ENCODE measurements around the gene HS3ST2.

HS3ST2 gene

DNA sequence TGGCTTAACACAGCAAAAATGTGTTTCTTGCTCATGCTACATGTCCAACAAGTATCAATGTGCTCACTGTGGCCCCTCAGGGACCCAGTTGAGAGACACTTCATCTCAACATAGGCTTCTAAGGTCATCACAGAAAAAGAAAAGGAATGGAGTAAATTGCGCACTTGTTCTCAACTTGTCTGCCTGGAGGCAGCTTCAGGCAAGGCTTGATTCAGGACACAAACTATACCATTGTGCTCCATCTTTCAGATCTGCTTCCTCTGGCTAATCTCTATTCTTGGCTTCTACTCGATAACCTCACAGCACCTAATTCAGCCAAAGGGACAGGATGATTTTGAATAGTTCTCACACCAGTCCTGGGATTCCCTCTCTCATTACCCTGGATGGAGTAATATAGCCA, 35.6 kb downstream of the HS3ST2 start:
- Histone ChIP-seq H3K36me3 (ENCODE audit: low read length) (no peaks in the 10 kb centered on the region), H2AFZ (ENCODE audit: low read depth, low read length, severe bottlenecking) (no peak overlapping the region), H3F3A (ENCODE audit: insufficient read depth) (no peaks in the 10 kb centered on the region), H3K9me3 (ENCODE audit: insufficient read depth, low read length) (no peaks in the 10 kb centered on the region), H3K27me3 (ENCODE audit: low read length) (no peaks in the 10 kb centered on the region), H3K79me2 (ENCODE audit: insufficient read depth, low read length) (no peaks in the 10 kb centered on the region), H3K4me3 (ENCODE audit: insufficient read depth, low read length, poor library complexity, severe bottlenecking) (no peak overlapping the region), H3K27ac (ENCODE audit: low read depth, low read length) (no peak overlapping the region), H3K9ac (ENCODE audit: low read length) (no peak overlapping the region), H4K20me1 (ENCODE audit: low read depth, low read length) (no peaks in the 10 kb centered on the region), H3K4me2 (ENCODE audit: low read depth, low read length, poor library complexity, severe bottlenecking) (no peak overlapping the region), H3K9me2 (replicated peaks; ENCODE audit: insufficient read depth, low read length) (no peaks in the 10 kb centered on the region)
- TF ChIP-seq EZH2phosphoT487 (conservative IDR thresholded peaks at IDR 0.05; ENCODE audit: low read length), result no peak
- TF ChIP-seq CTCF (IDR thresholded peaks at IDR 0.05; ENCODE audit: insufficient read depth, low read length, poor library complexity, severe bottlenecking), result no peak

GRCh38 chr16:22855231-22855630, 41.3 kb downstream of the HS3ST2 start:
- H3F3A ChIP-seq (ENCODE audit: insufficient read depth), result no peaks in the 10 kb centered on the region
- H3K27me3 ChIP-seq (ENCODE audit: low read length), result no peaks in the 10 kb centered on the region
- H3K79me2 ChIP-seq (ENCODE audit: insufficient read depth, low read length), result no peaks in the 10 kb centered on the region
- no peak overlapping the region for H3K27ac ChIP-seq (ENCODE audit: low read depth, low read length)
- TF ChIP-seq EZH2phosphoT487 (conservative IDR thresholded peaks at IDR 0.05; ENCODE audit: low read length), result no peak
- no peak for TF ChIP-seq CTCF (IDR thresholded peaks at IDR 0.05; ENCODE audit: insufficient read depth, low read length, poor library complexity, severe bottlenecking)
- H4K20me1 ChIP-seq (ENCODE audit: low read depth, low read length), result no peaks in the 10 kb centered on the region
- H3K9me3 ChIP-seq (ENCODE audit: insufficient read depth, low read length), result no peaks in the 10 kb centered on the region
- H3K9me2 ChIP-seq (replicated peaks; ENCODE audit: insufficient read depth, low read length), result no peaks in the 10 kb centered on the region
- H3K9ac ChIP-seq (ENCODE audit: low read length), result no peak overlapping the region
- H3K4me3 ChIP-seq (ENCODE audit: insufficient read depth, low read length, poor library complexity, severe bottlenecking), result no peak overlapping the region
- no peak overlapping the region for H3K4me2 ChIP-seq (ENCODE audit: low read depth, low read length, poor library complexity, severe bottlenecking)
- no peak overlapping the region for H2AFZ ChIP-seq (ENCODE audit: low read depth, low read length, severe bottlenecking)
- H3K36me3 ChIP-seq (ENCODE audit: low read length), result no peaks in the 10 kb centered on the region

- H3K27ac ChIP-seq (ENCODE audit: low read depth, low read length), result no peak overlapping the region
- no peaks in the 10 kb centered on the region for H3K79me2 ChIP-seq (ENCODE audit: insufficient read depth, low read length)
- H3K9me2 ChIP-seq (replicated peaks; ENCODE audit: insufficient read depth, low read length), result no peaks in the 10 kb centered on the region
- H3K36me3 ChIP-seq (ENCODE audit: low read length), result no peaks in the 10 kb centered on the region
- H3F3A ChIP-seq (ENCODE audit: insufficient read depth), result no peaks in the 10 kb centered on the region
- H3K27me3 ChIP-seq (ENCODE audit: low read length), result no peaks in the 10 kb centered on the region
- H3K4me2 ChIP-seq (ENCODE audit: low read depth, low read length, poor library complexity, severe bottlenecking), result no peak overlapping the region
- no peak overlapping the region for H3K9ac ChIP-seq (ENCODE audit: low read length)
- no peaks in the 10 kb centered on the region for H4K20me1 ChIP-seq (ENCODE audit: low read depth, low read length)
- TF ChIP-seq EZH2phosphoT487 (conservative IDR thresholded peaks at IDR 0.05; ENCODE audit: low read length), result no peak
- no peak for TF ChIP-seq CTCF (IDR thresholded peaks at IDR 0.05; ENCODE audit: insufficient read depth, low read length, poor library complexity, severe bottlenecking)
- H3K4me3 ChIP-seq (ENCODE audit: insufficient read depth, low read length, poor library complexity, severe bottlenecking), result no peak overlapping the region
- H2AFZ ChIP-seq (ENCODE audit: low read depth, low read length, severe bottlenecking), result no peak overlapping the region
- no peaks in the 10 kb centered on the region for H3K9me3 ChIP-seq (ENCODE audit: insufficient read depth, low read length)
Observed at GRCh38 chr16:22857296-22858025, 43.5 kb downstream of the HS3ST2 start.
